ENCODE measurements around the gene SOCS1. TPM values are rescaled to one million over a fixed set of nuclear protein-coding genes. Genes with fewer than 3 reads are reported as not detected.

SOCS1 gene
- polyA plus RNA-seq, 1 donor from 2014 or later, result not detected

- no peaks in the 10 kb centered on the region for H3K9me2 ChIP-seq (ENCODE audit: insufficient read depth, low read length)
- no peak overlapping the region for H3K4me3 ChIP-seq (ENCODE audit: low read length)
- no peak overlapping the region for H3K27ac ChIP-seq (ENCODE audit: low read length)
- no peaks in the 10 kb centered on the region for H4K20me1 ChIP-seq (ENCODE audit: insufficient read depth)
- H3K36me3 ChIP-seq (ENCODE audit: insufficient read depth, low read length), result no peaks in the 10 kb centered on the region
- no peak overlapping the region for H3K9ac ChIP-seq (ENCODE audit: low read length)
- no peaks in the 10 kb centered on the region for H3K9me3 ChIP-seq (ENCODE audit: low read length)
- no peak overlapping the region for H2AFZ ChIP-seq (ENCODE audit: low read depth, low read length)
- H3K79me2 ChIP-seq (replicated peaks; ENCODE audit: insufficient read depth, low read length), result no peaks in the 10 kb centered on the region
- H3K27me3 ChIP-seq (ENCODE audit: insufficient read depth, low read depth, low read length), result no peaks in the 10 kb centered on the region
- no peaks in the 10 kb centered on the region for H3F3A ChIP-seq (ENCODE audit: insufficient read depth, low read length, poor library complexity, severe bottlenecking)
- no peak overlapping the region for H3K4me2 ChIP-seq (ENCODE audit: low read length)
- TF ChIP-seq SMC3 (conservative IDR thresholded peaks at IDR 0.05; ENCODE audit: poor library complexity), result no peak
- no peak for TF ChIP-seq CTCF (IDR thresholded peaks at IDR 0.05; ENCODE audit: poor library complexity, severe bottlenecking)
- TF ChIP-seq RAD21 (conservative IDR thresholded peaks at IDR 0.05), result no peak
- no peak for TF ChIP-seq EZH2 (IDR thresholded peaks at IDR 0.05; ENCODE audit: borderline replicate concordance, insufficient read depth, low read length, poor library complexity, severe bottlenecking)
- TF ChIP-seq EP300 (conservative IDR thresholded peaks at IDR 0.05; ENCODE audit: poor library complexity, severe bottlenecking), result no peak
- TF ChIP-seq REST (IDR thresholded peaks at IDR 0.05; ENCODE audit: borderline replicate concordance), result no peak
- TF ChIP-seq TAF1 (IDR thresholded peaks at IDR 0.05; ENCODE audit: low read depth), result no peak
- no peak for TF ChIP-seq POLR2AphosphoS5 (IDR thresholded peaks at IDR 0.05)
- TF ChIP-seq MXI1 (conservative IDR thresholded peaks at IDR 0.05; ENCODE audit: poor library complexity, severe bottlenecking), result no peak
Measured at GRCh38 chr16:11241480-11242204, 14.4 kb downstream of the SOCS1 start.

- no peaks in the 10 kb centered on the region for H3K79me2 ChIP-seq (replicated peaks; ENCODE audit: insufficient read depth, low read length)
- H4K20me1 ChIP-seq (ENCODE audit: insufficient read depth), result no peaks in the 10 kb centered on the region
- no peak overlapping the region for H2AFZ ChIP-seq (ENCODE audit: low read depth, low read length)
- no peak for TF ChIP-seq EZH2 (IDR thresholded peaks at IDR 0.05; ENCODE audit: borderline replicate concordance, insufficient read depth, low read length, poor library complexity, severe bottlenecking)
- no peak for TF ChIP-seq TAF1 (IDR thresholded peaks at IDR 0.05; ENCODE audit: low read depth)
- TF ChIP-seq REST (IDR thresholded peaks at IDR 0.05; ENCODE audit: borderline replicate concordance), result no peak
- TF ChIP-seq POLR2AphosphoS5 (IDR thresholded peaks at IDR 0.05), result no peak
- no peak for TF ChIP-seq MXI1 (conservative IDR thresholded peaks at IDR 0.05; ENCODE audit: poor library complexity, severe bottlenecking)
- H3K9me2 ChIP-seq (ENCODE audit: insufficient read depth, low read length), result no peaks in the 10 kb centered on the region
- no peaks in the 10 kb centered on the region for H3K27me3 ChIP-seq (ENCODE audit: insufficient read depth, low read depth, low read length)
- no peak overlapping the region for H3K27ac ChIP-seq (ENCODE audit: low read length)
- no peaks in the 10 kb centered on the region for H3K9me3 ChIP-seq (ENCODE audit: low read length)
- no peaks in the 10 kb centered on the region for H3K36me3 ChIP-seq (ENCODE audit: insufficient read depth, low read length)
- no peak overlapping the region for H3K9ac ChIP-seq (ENCODE audit: low read length)
- no peaks in the 10 kb centered on the region for H3F3A ChIP-seq (ENCODE audit: insufficient read depth, low read length, poor library complexity, severe bottlenecking)
- H3K4me2 ChIP-seq (ENCODE audit: low read length), result no peak overlapping the region
- no peak overlapping the region for H3K4me3 ChIP-seq (ENCODE audit: low read length)
Measured at GRCh38 chr16:11240636-11241473, 15.1 kb downstream of the SOCS1 start.
